GM18909 (cell line): Measurements from ENCODE around the gene USP48.

ENCODE experiments used
- ATAC-seq: cut with Tn5 transposase; IDR thresholded peaks from one replicate; pipeline ENCODE4 v1.9.1; 2021; ENCODE audit warnings: mild to moderate bottlenecking; ENCODE audit not compliant: unreplicated experiment, poor library complexity

Gene USP48

GRCh38 chr1:21659924-21660326 is 123.0 kb downstream of the USP48 start:
- no peak for ATAC-seq

GRCh38 chr1:21659099-21659923 is 123.6 kb downstream of the USP48 start:
- no peak for ATAC-seq

GRCh38 chr1:21657456-21658190 is 125.3 kb downstream of the USP48 start:
- ATAC-seq: no peak

- ATAC-seq: no peak
Measured at GRCh38 chr1:21655748-21656147, 127.2 kb downstream of the USP48 start.

GRCh38 chr1:21655259-21655658 is 127.7 kb downstream of the USP48 start:
- no peak for ATAC-seq

GRCh38 chr1:21654209-21654608 is 128.7 kb downstream of the USP48 start:
- ATAC-seq: no peak

GRCh38 chr1:21653744-21654100 is 129.2 kb downstream of the USP48 start:
- ATAC-seq: no peak

GRCh38 chr1:21652937-21653743 is 129.8 kb downstream of the USP48 start:
- no peak for ATAC-seq

- no peak for ATAC-seq
Measured at GRCh38 chr1:21652101-21652936, 130.6 kb downstream of the USP48 start.

- no peak for ATAC-seq
Measured at GRCh38 chr1:21651214-21652042, 131.5 kb downstream of the USP48 start.

- no peak for ATAC-seq
Measured at GRCh38 chr1:21650400-21650799, 132.5 kb downstream of the USP48 start.

- ATAC-seq: no peak
Measured at GRCh38 chr1:21649315-21649714, 133.6 kb downstream of the USP48 start.

GRCh38 chr1:21648791-21649190 is 134.2 kb downstream of the USP48 start:
- ATAC-seq: no peak

- no peak for ATAC-seq
Measured at GRCh38 chr1:21648352-21648730, 134.6 kb downstream of the USP48 start.

- ATAC-seq: no peak
Measured at GRCh38 chr1:21647431-21648351, 135.3 kb downstream of the USP48 start.

- ATAC-seq: no peak
Measured at GRCh38 chr1:21645550-21645949, 137.4 kb downstream of the USP48 start.

GRCh38 chr1:21644906-21645305 is 138.0 kb downstream of the USP48 start:
- no peak for ATAC-seq

GRCh38 chr1:21644348-21644747 is 138.6 kb downstream of the USP48 start:
- ATAC-seq: no peak
